Kidney (tissue), 14 donors: ENCODE measurements around the gene SLC11A2. TPM values are rescaled to one million over a fixed set of nuclear protein-coding genes. Genes with fewer than 3 reads are reported as not detected.

Experiments
- DNase-seq, 5 donors: peaks; one replicate each; pipeline ENCODE4 v3.0.0-alpha.2; 2013 to 2020
- FAIRE-seq: peaks from 2 replicates; lab custom pipeline; 2012; peaks lifted over from hg19 to GRCh38; lab: Jason Lieb, UNC
- H3K27ac ChIP-seq, 2 donors: one replicate each; pipeline ENCODE4 v1.7.0; 2013; ENCODE audit warnings: low read depth in 2 of 2, low read length in 2 of 2, inconsistent platforms in 1 of 2
- H3K27me3 ChIP-seq: one replicate; pipeline ENCODE4 v1.7.1; 2013; ENCODE audit warnings: low read length, inconsistent platforms; ENCODE audit not compliant: control insufficient read depth, insufficient read depth
- H3K36me3 ChIP-seq, 3 donors: one replicate each; pipeline versions ENCODE4 v1.7.0 to v1.7.1; 2013; ENCODE audit warnings: low read length in 3 of 3, control low read depth in 1 of 3, inconsistent platforms in 1 of 3; ENCODE audit not compliant: insufficient read depth in 3 of 3, control insufficient read depth in 2 of 3
- H3K4me1 ChIP-seq, 3 donors: one replicate each; pipeline versions ENCODE4 v1.7.0 to v1.7.1; 2013; ENCODE audit warnings: low read length in 3 of 3, inconsistent platforms in 1 of 3, low read depth in 1 of 3; ENCODE audit not compliant: control insufficient read depth in 2 of 3, insufficient read depth in 2 of 3
- H3K4me3 ChIP-seq, 3 donors: one replicate each; pipeline versions ENCODE4 v1.7.0 to v1.8.1; 2013; ENCODE audit warnings: low read length in 3 of 3, control low read depth in 1 of 3, inconsistent platforms in 1 of 3
- H3K9ac ChIP-seq, 3 donors: one replicate each; pipeline versions ENCODE4 v1.7.0 to v1.7.1; 2013; ENCODE audit warnings: low read length in 3 of 3, control low read depth in 1 of 3, inconsistent platforms in 1 of 3
- H3K9me3 ChIP-seq, 3 donors: one replicate each; pipeline versions ENCODE4 v1.7.0 to v1.7.1; 2013; ENCODE audit warnings: low read length in 3 of 3, control low read depth in 1 of 3, inconsistent platforms in 1 of 3; ENCODE audit not compliant: control insufficient read depth in 2 of 3, insufficient read depth in 1 of 3
- CTCF ChIP-seq: IDR thresholded peaks from 3 replicates; pipeline ENCODE4 v1.5.1; 2012; ENCODE audit warnings: mild to moderate bottlenecking, moderate library complexity, borderline replicate concordance; ENCODE audit not compliant: insufficient read depth; ENCODE audit errors: extremely low read depth
- intact Hi-C: fragments of 100-400 bp; cut with DNase I; formaldehyde crosslinking; loops from one replicate; pipeline ENCODE4 v1.11.1; 2022
- polyA plus RNA-seq: library from polyadenylated mRNA; stranded (reverse); fragments of 350-450 nt; fragmentation: Illumina TruSeq; extraction: RNeasy Lipid Tissue Mini Kit (QIAGEN cat#74804); gene quantifications from one replicate; pipeline ENCODE4 v1.2.3, GENCODE V29; 2014; ENCODE audit warnings: low read depth, low replicate concordance; ENCODE audit not compliant: insufficient read depth
- total RNA-seq: library from RNA; stranded (reverse); fragmentation: NEBNext Ultra II Directional; extraction: Animal tissue kit (Norgen Biotek cat#: 25700); gene quantifications from one replicate; pipeline ENCODE4 v1.2.1, GENCODE V29; 2021
- donor health status: control.
- donor health status: control.
- donor health status: control.
- donor health status: control.
- donor health status: control.
- donor health status: DM: yes; HTN: yes; CAD: no.
- donor health status: Normal renal cell carcinoma (clear cell type).

SLC11A2 gene
- total and polyA plus RNA-seq, 2 donors from 2014 or later: 22.3 to 90.2 TPM

- Histone ChIP-seq H3K9ac (no peak overlapping the region), H3K4me1 (peaks cover 0 to 13% (median 6%) of the 10 kb centered on the region in 3 donors), H3K27me3 (no peaks in the 10 kb centered on the region), H3K4me3 (no peak overlapping the region), H3K27ac (peak overlapping the region in 1 of 2 donors; percentile 57), H3K36me3 (peaks cover 3 to 15% (median 7%) of the 10 kb centered on the region in 3 donors), H3K9me3 (no peaks in the 10 kb centered on the region)
- TF ChIP-seq CTCF: no peak
- FAIRE-seq (no peak), DNase-seq (no peak)
- intact Hi-C loops: loop anchor here (10.0 kb wide), 1 partner anchor 160 kb away; no protein-coding TSS in a partner anchor
Measured at GRCh38 chr12:50984586-50985298, 41.4 kb downstream of the SLC11A2 start.

- Histone ChIP-seq H3K9ac (no peak overlapping the region), H3K27me3 (no peaks in the 10 kb centered on the region), H3K36me3 (peaks cover 0 to under 1% (median 0%) of the 10 kb centered on the region in 3 donors), H3K4me3 (no peak overlapping the region), H3K4me1 (peaks cover 0 to 10% (median 4%) of the 10 kb centered on the region in 3 donors), H3K9me3 (no peaks in the 10 kb centered on the region), H3K27ac (no peak overlapping the region)
- FAIRE-seq (no peak), DNase-seq (no peak)
- TF ChIP-seq CTCF: no peak
- intact Hi-C loops: loop anchor here (10.0 kb wide), 1 partner anchor 157 kb away; no protein-coding TSS in a partner anchor
Measured at GRCh38 chr12:50981319-50982239, 44.6 kb downstream of the SLC11A2 start.

GRCh38 chr12:50980545-50980944 lies 45.6 kb downstream of the SLC11A2 start:
- TF ChIP-seq CTCF: no peak
- Histone ChIP-seq H3K27me3 (no peaks in the 10 kb centered on the region), H3K9ac (no peak overlapping the region), H3K4me3 (no peak overlapping the region), H3K36me3 (no peaks in the 10 kb centered on the region), H3K4me1 (peaks cover 0 to 10% (median 4%) of the 10 kb centered on the region in 3 donors), H3K27ac (no peak overlapping the region), H3K9me3 (no peaks in the 10 kb centered on the region)
- FAIRE-seq: no peak
- no peak for DNase-seq
- intact Hi-C loops: loop anchor here (10.0 kb wide), 1 partner anchor 156 kb away; no protein-coding TSS in a partner anchor
